ENCODE results near the gene CGB3. TPM values are rescaled to one million over a fixed set of nuclear protein-coding genes. Genes with fewer than 3 reads are reported as not detected.

CGB3 gene
- total RNA-seq, 1 experiment from 2014 or later: not detected

DNA sequence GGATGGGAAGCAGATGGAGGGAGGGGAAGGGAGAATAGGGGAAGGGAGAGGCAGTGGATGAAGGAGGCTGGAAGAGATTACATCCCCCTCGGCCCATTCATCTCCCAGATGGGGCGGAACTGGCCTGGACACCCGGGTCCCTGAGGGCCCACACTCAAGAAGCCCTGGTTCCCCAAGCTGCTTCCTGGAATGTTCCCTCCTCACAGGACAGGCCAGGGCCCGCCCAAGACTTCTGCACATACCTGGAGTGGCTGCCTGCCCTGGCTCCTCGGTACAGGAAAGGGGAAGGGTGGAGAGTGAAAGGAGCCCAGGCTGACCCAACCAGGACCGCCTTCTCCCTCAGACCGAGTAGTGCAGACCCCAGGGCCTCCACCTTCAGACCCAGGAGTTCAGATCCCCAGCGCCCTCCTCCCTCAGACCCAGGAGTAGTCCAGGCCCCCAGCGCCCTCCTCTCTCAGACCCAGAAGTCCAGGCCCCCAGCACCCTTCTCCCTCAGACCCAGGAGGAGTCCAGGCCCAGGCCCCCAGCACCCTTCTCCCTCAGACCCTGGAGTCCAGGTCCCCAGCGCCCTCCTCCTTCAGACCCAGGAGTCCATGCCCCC lies 40.0 kb upstream of the CGB3 start (continued):
- TF ChIP-seq, protein P1, sequence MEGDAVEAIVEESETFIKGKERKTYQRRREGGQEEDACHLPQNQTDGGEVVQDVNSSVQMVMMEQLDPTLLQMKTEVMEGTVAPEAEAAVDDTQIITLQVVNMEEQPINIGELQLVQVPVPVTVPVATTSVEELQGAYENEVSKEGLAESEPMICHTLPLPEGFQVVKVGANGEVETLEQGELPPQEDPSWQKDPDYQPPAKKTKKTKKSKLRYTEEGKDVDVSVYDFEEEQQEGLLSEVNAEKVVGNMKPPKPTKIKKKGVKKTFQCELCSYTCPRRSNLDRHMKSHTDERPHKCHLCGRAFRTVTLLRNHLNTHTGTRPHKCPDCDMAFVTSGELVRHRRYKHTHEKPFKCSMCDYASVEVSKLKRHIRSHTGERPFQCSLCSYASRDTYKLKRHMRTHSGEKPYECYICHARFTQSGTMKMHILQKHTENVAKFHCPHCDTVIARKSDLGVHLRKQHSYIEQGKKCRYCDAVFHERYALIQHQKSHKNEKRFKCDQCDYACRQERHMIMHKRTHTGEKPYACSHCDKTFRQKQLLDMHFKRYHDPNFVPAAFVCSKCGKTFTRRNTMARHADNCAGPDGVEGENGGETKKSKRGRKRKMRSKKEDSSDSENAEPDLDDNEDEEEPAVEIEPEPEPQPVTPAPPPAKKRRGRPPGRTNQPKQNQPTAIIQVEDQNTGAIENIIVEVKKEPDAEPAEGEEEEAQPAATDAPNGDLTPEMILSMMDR (IDR thresholded peaks at IDR 0.05 in 2 of 3, conservative IDR thresholded peaks at IDR 0.05 in 1 of 3; ENCODE audit: borderline replicate concordance in 1 of 3, insufficient read depth in 1 of 3, low read depth in 2 of 3, low read length in 2 of 3): no peak
- TF ChIP-seq SP1 (IDR thresholded peaks at IDR 0.05; ENCODE audit: low read depth): no peak
- no peak for TF ChIP-seq EZH2 (IDR thresholded peaks at IDR 0.05)
- TF ChIP-seq, protein P2, sequence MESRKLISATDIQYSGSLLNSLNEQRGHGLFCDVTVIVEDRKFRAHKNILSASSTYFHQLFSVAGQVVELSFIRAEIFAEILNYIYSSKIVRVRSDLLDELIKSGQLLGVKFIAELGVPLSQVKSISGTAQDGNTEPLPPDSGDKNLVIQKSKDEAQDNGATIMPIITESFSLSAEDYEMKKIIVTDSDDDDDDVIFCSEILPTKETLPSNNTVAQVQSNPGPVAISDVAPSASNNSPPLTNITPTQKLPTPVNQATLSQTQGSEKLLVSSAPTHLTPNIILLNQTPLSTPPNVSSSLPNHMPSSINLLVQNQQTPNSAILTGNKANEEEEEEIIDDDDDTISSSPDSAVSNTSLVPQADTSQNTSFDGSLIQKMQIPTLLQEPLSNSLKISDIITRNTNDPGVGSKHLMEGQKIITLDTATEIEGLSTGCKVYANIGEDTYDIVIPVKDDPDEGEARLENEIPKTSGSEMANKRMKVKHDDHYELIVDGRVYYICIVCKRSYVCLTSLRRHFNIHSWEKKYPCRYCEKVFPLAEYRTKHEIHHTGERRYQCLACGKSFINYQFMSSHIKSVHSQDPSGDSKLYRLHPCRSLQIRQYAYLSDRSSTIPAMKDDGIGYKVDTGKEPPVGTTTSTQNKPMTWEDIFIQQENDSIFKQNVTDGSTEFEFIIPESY (IDR thresholded peaks at IDR 0.05; ENCODE audit: extremely low read depth, insufficient replicate concordance, low read length): no peak
- no peak for TF ChIP-seq CEBPB (IDR thresholded peaks at IDR 0.05; ENCODE audit: low read depth)
- TF ChIP-seq TCF7L2 (IDR thresholded peaks at IDR 0.05; ENCODE audit: borderline replicate concordance, extremely low read depth, insufficient read depth, insufficient read length): no peak
- TF ChIP-seq POLR2AphosphoS5 (IDR thresholded peaks at IDR 0.05; ENCODE audit: low read depth, low read length): no peak
- no peak for TF ChIP-seq POLR2A (IDR thresholded peaks at IDR 0.05; ENCODE audit: borderline replicate concordance, extremely low read depth, insufficient read depth, insufficient read length)
- no peak for TF ChIP-seq JUND (IDR thresholded peaks at IDR 0.05)
- TF ChIP-seq ELF1 (IDR thresholded peaks at IDR 0.05; ENCODE audit: borderline replicate concordance, low read depth): no peak

DNA sequence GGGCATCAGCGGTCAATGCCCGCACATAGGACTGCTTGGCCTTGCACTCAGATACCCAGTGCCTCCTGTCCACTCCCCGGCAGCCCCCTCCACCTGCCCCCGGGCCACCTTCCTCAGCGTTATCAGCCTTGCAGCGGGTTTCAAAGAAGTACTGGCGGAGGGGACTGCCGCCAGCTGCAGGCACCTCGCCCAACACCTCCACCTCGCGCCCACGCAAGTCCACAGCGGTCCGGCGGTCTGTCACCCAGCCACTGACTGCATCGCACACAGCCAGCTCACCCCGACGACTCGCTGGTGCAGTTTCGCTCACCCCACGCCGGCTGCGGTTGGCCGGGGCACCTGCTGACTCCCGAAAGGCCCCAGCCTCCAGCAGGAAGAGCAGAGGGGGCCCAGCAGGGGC lies 37.3 kb upstream of the CGB3 start:
- Histone ChIP-seq H3K9me3 (ENCODE audit: control insufficient read depth in 1 of 2, insufficient read depth in 1 of 2, low read depth in 1 of 2, low read length in 2 of 2) (no peaks in the 10 kb centered on the region), H3K79me2 (ENCODE audit: insufficient read depth, low read length) (no peaks in the 10 kb centered on the region; the same call in 1 of the 2 replicates), H3K9me2 (ENCODE audit: insufficient read depth) (no peaks in the 10 kb centered on the region), H3K27me3 (ENCODE audit: insufficient read depth, low read length) (no peaks in the 10 kb centered on the region), H3K9ac (ENCODE audit: low read length) (no peak overlapping the region), H3K4me3 (replicated peaks in 1 of 2; ENCODE audit: low read depth in 1 of 2, low read length in 2 of 2) (no peak overlapping the region), H3K36me3 (ENCODE audit: control insufficient read depth in 1 of 2, insufficient read depth in 2 of 2, low read length in 2 of 2) (no peaks in the 10 kb centered on the region), H4K20me1 (ENCODE audit: insufficient read depth) (no peaks in the 10 kb centered on the region), H3K4me1 (ENCODE audit: control insufficient read depth in 1 of 2, insufficient read depth in 2 of 2, low read length in 2 of 2) (peaks cover 36 to 88% of the 10 kb centered on the region in 2 experiments), H3K27ac (ENCODE audit: low read depth, low read length) (no peak overlapping the region), H2AFZ (ENCODE audit: low read depth, low read length, poor library complexity, severe bottlenecking) (no peak overlapping the region), H3K4me2 (ENCODE audit: low read length) (no peak overlapping the region)
- intact Hi-C loops (cut with micrococcal nuclease): no loop called here
- RAD21 ChIA-PET (ENCODE audit: low non-redundant PET in 1 of 2, low total read pairs in 2 of 2, uncharacterized antibody in 2 of 2, unreplicated experiment in 2 of 2): no interaction called here
- DNase-seq (ENCODE audit: low read depth, low spot score): no peak
- BruUV-seq (replicated peaks): no TSS peak
- no peak for ATAC-seq
- CTCF ChIA-PET: interaction anchor here (1.5 kb wide), 1 partner anchor 13 kb away, joined by 6 read pairs; no protein-coding TSS in a partner anchor
- POLR2A ChIA-PET: no interaction called here
- no peak for TF ChIP-seq RAD21 (IDR thresholded peaks at IDR 0.05; ENCODE audit: low read depth)
- TF ChIP-seq FOSL1 (IDR thresholded peaks at IDR 0.05; ENCODE audit: low read depth): no peak
- no peak for TF ChIP-seq CBX3 (IDR thresholded peaks at IDR 0.05; ENCODE audit: low read depth)
- TF ChIP-seq EZH2phosphoT487 (IDR thresholded peaks at IDR 0.05; ENCODE audit: borderline replicate concordance): no peak
- TF ChIP-seq, protein P3, sequence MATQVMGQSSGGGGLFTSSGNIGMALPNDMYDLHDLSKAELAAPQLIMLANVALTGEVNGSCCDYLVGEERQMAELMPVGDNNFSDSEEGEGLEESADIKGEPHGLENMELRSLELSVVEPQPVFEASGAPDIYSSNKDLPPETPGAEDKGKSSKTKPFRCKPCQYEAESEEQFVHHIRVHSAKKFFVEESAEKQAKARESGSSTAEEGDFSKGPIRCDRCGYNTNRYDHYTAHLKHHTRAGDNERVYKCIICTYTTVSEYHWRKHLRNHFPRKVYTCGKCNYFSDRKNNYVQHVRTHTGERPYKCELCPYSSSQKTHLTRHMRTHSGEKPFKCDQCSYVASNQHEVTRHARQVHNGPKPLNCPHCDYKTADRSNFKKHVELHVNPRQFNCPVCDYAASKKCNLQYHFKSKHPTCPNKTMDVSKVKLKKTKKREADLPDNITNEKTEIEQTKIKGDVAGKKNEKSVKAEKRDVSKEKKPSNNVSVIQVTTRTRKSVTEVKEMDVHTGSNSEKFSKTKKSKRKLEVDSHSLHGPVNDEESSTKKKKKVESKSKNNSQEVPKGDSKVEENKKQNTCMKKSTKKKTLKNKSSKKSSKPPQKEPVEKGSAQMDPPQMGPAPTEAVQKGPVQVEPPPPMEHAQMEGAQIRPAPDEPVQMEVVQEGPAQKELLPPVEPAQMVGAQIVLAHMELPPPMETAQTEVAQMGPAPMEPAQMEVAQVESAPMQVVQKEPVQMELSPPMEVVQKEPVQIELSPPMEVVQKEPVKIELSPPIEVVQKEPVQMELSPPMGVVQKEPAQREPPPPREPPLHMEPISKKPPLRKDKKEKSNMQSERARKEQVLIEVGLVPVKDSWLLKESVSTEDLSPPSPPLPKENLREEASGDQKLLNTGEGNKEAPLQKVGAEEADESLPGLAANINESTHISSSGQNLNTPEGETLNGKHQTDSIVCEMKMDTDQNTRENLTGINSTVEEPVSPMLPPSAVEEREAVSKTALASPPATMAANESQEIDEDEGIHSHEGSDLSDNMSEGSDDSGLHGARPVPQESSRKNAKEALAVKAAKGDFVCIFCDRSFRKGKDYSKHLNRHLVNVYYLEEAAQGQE (IDR thresholded peaks at IDR 0.05; ENCODE audit: low read depth): no peak

Data from HCT116 (cell line).